GM21717 (cell line): Measurements from ENCODE around the gene SSTR5.

Source experiments
- ATAC-seq: cut with Tn5 transposase; IDR thresholded peaks from one replicate; pipeline ENCODE4 v1.9.1; 2021; ENCODE audit warnings: mild to moderate bottlenecking, moderate library complexity; ENCODE audit not compliant: unreplicated experiment

SSTR5 gene

GRCh38 chr16:1121009-1121408, 48.5 kb downstream of the SSTR5 start:
- ATAC-seq: no peak

- no peak for ATAC-seq
Observed at GRCh38 chr16:1121601-1122397, 49.3 kb downstream of the SSTR5 start.

- ATAC-seq: no peak
Observed at GRCh38 chr16:1122398-1122765, 49.8 kb downstream of the SSTR5 start.

GRCh38 chr16:1123525-1124230, 51.1 kb downstream of the SSTR5 start:
- ATAC-seq: no peak

- no peak for ATAC-seq
Observed at GRCh38 chr16:1124291-1124690, 51.7 kb downstream of the SSTR5 start.

- ATAC-seq: no peak
Observed at GRCh38 chr16:1124795-1125194, 52.2 kb downstream of the SSTR5 start.

- ATAC-seq: no peak
Observed at GRCh38 chr16:1125471-1125870, 52.9 kb downstream of the SSTR5 start.

- ATAC-seq: no peak
Observed at GRCh38 chr16:1126044-1126443, 53.5 kb downstream of the SSTR5 start.

GRCh38 chr16:1126586-1126985, 54.0 kb downstream of the SSTR5 start:
- no peak for ATAC-seq

- ATAC-seq: no peak
Observed at GRCh38 chr16:1127101-1127500, 54.6 kb downstream of the SSTR5 start.

- no peak for ATAC-seq
Observed at GRCh38 chr16:1127971-1128715, 55.6 kb downstream of the SSTR5 start.

GRCh38 chr16:1129106-1129960, 56.8 kb downstream of the SSTR5 start:
- no peak for ATAC-seq

GRCh38 chr16:1130382-1130781, 57.8 kb downstream of the SSTR5 start:
- ATAC-seq: no peak
